GM21737 (cell line): ENCODE data around the gene NPHS2.

Source experiments
- ATAC-seq: cut with Tn5 transposase; IDR thresholded peaks from one replicate; pipeline ENCODE4 v1.9.1; 2021; ENCODE audit warnings: mild to moderate bottlenecking, moderate library complexity; ENCODE audit not compliant: unreplicated experiment

Gene NPHS2

DNA sequence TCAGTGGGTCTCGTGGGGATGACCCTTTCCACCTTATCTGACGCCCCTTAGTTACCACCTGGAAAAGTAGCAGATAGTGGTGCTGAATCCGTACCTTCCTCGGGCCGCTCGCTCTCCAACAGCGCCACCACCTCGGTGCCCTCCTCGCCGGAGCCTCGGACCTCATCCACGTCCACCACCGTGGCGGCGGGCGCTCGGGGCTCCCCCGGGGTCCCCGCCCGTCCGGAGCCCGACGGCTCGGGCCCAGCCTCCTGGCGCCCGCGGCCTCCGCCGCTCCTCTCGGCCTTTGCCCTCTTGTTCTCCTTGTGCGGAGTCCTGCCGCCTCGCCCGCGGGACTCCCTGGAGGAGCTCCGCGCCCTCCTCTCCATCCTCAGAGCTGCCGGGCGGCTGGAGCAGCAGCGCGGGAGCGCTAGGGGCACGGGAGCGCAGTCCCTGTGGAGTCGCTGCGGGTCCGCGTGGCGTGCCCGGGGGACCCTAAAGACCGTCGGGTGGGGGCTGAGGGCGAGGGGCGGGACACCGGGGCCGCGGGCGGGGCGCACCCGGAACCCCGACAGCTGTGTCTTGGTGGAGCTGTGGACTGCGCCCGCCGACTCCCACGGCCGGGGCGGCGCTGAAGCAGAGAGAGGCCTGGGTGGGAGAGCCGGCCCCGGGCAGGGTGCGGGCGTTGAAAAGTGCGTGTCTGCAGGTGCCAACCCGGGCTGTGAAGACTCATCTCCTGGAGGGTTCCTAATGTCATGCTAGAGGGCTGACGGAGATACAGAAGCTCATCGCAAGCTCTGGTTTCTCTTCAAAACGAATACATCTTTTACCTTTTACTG lies at the start of gene NPHS2:
NPHS2 (minus strand) TSS at position 452 of the 818 bp plus-strand sequence; CDS start at position 368, 84 bp downstream.
- no peak for ATAC-seq

DNA sequence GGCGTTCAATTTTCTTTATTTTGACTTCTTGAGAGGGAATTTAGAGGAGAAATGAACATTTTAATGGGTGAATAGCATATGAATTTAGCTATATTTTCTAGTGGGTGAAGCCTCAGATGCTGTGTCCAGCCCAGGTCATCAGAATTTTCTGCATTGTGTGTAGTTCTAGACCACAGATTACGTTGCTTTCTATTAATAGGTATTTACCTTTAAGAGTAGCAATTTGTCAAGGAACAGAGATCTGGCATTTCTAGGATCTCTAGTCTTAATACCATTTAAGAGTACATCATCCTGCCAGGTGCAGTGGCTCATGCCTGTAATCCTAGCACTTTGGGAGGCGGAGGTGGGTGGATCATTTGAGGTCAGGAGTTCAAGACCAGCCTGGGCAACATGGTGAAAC lies 36.6 kb upstream of the NPHS2 start:
- ATAC-seq: no peak

DNA sequence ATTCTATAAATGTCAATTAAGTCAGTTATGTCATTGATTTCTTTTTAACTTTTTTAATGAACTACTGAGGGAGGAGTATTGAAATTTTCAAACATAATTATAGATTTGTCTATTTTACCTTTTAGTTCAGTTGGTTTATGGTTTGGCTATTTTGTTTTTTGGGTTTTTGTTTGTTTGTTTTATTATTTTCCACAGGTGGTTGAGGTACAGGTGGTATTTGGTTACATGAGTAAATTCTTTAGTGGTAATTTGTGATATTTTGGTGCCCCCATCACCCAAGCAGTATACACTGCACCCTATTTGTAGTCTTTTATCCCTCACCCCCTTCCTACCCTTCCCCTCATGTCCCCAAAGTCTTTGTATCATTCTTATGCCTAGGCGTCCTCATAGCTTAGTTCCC lies 25.3 kb upstream of the NPHS2 start:
- no peak for ATAC-seq

DNA sequence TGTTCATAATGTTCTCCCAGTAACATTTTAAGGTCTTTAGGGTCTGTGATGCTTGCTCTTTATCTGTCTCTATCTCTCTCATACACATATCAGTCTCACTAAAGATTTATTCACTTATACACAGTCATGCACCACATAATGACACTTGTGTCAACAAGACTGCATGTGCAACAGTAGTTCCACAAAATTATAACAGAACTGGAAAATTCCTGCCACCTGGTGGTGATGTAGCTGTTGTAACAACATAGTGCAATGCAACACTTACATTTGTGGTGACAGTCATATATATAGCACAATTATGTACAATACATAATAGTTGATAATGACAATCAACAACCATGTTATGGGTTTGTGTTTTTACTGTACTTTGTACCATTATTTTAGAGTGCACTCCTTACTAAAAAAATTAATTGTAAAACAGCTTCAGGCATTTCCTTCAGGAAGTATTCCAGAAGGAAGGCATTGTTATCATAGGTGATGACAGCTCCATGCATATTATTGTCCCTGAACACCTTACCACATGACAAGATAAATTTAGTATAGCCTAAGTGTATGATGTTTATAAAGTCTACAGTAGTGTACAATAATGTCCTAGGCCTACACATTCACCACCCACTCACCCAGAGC lies 24.0 kb upstream of the NPHS2 start:
- ATAC-seq: no peak

DNA sequence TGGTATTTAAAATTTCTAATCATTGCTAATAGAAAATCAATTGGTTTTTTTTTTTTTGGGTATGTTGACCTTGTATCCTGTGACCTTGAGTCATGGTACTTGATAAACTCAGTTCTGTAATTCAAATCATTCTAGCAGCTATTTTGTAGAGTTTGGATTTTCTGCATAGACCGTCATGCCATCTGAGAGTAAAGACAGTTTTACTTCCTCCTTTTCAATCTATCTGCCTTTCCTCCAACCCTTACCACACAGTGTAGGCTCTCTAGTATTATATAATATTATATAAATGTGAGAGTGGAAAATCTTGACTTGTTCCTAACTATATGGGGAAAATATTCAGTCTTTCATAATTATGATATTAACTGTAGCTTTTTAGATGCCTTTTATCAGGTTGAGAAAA lies 22.9 kb upstream of the NPHS2 start:
- ATAC-seq: no peak

DNA sequence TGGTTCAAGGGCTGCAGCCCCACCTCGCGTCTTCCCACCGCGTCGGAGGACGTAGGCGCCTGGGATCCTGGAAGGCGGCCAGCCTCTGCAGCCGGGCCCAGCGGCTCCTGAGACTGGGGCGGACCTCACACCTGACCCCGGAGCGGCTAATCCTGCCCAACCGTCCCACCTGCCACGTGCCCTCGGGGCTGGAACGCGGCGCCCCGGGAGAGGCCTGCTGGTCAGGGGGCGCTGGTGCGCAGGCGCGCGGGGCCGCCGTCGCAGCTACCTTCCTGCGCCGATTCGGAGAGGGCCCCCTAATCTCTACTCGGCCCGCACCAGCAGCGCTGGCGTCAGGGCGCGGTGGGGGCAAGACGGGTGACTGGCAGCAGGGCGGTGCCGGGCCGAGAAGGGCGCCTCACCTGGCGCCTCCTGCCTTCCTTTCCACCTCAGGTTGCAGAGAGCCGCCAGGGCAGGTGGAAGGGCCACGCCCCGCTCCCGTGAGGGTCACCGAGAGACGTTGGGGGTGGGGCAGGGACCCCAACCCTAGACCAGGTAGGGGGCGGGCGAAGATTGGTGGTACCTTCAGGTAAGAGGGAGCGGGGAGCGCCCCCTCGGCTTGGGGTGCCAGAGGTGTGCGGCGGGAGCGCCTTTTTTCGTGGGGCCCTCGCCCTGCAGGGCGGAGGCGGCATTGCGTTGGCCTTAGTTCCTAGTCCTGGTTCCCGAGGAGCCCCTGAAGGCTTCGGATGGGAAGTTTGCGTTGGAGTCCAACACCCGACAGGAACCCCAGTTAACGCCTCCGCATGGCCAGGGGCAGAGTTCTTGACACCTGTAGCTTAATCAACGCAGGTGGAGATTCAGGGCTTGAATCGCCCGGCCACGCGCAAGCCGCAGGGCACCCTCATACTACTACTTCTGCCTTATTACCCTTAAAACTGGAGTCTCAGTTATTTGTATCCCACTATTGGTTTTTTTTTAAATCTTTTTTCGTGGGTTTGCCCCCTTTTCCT lies 16.1 kb upstream of the NPHS2 start, which contains the start of gene TDRD5:
TDRD5 (plus strand) TSS at position 241 of the 989 bp plus-strand sequence. CDS start 784 bp downstream, outside the sequence.
- ATAC-seq: no peak

DNA sequence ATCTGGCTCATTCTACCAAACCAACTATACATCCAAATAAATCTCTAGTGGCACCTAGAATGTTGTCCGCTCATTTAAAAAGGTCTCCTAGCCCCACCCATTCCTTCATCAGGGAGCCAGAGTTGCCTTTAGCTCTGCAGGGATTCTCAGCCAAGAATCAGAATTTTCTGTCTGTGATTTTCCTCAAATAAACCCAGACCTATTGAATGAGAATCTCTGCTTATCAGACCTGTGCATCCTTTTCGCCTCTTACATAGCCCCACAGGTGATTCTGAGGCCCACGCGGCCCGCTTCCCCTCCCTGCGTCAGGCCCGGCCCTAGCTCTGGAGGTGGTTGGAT lies 15.5 kb upstream of the NPHS2 start:
- ATAC-seq: no peak

DNA sequence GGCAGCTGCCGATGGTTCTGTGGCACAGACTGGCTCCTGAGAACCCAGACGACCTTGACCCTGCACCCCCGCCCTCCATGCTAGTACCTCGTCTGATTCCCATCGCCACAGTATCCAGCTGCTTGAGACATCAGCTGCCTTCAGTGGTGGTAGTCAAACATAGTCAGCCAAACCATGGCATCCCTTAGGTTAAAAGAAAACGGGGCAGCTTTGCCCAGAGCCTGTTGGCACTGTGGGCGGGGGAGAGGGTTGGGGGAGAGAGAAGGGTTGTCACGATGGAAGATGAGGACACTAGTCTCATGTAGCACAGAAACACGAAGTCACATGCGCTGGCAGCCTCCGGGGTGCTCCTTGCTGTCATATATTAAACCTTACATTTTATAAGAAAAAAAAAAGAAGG lies 14.9 kb upstream of the NPHS2 start:
- no peak for ATAC-seq

DNA sequence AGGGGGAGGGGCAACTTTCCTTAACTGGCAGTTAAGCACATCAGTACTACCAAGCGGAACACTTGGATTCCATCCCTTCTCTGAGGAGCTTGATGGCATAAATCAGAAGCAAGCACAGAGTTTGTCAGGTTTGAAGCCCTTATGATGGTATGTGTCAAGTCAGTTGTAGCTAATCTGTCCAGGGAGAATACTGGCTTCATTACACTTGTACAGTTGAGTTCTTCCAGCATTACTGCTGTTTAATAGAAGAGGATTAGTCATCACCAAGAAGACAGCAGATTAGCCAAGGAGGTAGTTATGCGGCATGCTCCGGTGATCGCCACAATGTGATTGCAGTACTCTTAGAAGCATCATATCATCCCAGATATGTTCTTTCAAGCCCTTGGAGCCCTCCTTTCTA lies 13.8 kb upstream of the NPHS2 start:
- no peak for ATAC-seq

DNA sequence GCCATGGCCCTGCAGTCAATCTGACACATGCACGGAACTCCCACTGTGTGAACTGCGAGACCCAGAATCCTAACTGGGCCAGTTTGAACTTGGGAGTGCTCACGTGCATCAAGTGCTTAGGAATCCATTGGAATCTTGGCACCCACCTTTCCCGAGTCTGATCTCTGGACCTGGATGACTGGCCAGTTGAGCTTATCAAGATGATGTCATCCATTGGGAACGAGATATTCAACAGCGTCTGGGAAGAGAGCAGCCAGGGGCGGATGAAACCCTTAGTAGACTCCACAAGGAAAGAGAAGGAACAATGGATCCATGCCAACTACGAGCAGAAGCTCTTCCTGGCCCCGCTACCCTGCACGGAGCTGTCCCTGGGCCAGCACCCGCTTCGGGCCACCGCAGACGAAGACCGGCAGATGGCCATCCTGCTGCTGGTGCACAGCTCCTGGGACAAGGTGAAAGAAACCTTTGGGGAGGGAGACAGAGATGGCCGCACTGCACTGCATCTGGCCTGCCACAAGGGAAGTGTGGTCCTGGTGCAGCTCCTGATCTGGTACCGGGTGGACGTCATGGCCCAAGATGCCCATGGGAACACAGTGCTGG lies 12.8 kb upstream of the NPHS2 start:
- ATAC-seq: no peak

DNA sequence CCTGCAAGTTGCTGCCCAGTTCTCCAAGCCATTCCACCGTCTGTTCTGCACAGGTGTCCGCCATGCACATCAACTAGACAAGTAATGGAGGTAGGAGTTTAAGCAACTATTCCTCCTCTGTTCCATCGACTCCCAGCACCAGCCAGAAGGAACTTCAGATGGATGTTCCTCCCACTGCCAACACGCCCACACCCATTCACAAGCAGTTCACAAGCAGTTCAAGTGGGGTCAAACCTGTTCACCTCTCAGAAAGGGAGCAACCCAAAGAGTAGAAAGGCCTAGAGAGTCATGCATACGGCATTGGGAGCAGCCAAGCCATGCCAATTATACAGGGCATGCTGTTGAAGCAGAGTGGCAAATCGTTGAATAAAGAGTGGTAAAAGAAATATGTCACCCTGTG lies 11.6 kb upstream of the NPHS2 start:
- ATAC-seq: no peak

DNA sequence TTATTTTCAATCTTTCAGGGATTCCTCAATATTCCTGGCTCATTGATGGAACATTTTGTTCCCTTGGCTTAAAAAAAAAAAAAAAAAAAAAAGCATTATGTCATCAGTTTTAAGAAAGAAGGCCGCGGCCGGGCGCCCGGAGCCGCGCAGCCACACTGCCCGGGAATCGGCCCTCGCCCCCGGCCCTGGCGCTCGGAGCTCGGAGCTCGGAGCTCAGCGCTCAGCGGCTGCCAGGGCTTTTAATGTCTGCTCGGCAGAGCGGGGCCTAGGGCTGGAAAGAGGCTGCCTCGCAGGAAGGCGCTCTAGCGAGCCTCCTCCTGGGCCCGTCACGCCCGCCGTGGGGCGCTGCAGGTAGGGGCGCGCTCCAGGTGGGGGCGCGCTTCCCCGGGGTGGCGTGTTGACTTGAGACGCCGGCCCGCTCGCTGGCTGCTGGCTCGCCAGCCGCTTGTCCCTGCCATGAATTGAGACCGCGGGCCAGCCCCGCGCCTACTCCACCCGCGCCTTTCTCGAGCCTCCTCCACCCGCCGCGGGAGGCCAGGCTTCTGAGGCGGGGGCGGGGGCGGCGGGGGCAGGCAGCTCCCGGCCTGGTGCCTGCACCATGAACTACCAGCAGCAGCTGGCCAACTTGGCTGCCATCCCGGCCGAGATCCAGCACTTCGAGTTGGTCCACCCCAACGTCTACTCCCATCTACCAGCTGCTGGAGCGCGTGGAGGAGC lies 10.5 kb upstream of the NPHS2 start:
- no peak for ATAC-seq

DNA sequence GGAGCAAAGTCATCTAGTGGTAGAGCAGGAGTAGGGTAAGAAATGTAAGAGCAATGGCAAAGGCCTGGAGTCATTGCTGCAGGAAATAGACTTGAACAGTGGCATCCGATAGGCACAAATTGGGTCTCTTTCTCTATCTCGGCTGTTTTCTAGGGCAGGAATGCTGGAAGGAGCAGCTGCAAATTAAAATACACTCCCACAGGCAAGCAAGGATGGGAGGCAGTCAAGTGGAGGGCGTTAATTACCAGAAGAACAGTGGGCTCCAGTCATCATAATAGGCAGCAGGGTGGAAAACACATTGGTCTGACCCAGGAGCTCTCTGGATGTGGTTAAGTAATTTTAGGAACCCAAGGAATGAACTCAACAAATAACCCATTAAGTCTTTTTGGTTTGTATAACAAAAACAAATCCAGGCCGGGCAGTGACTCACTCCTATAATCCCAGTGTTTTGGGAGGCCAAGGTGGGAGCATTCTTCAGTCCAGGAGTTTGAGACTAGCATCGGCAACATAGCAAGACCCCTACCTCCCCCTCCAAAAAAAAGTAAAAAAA lies 8.1 kb upstream of the NPHS2 start:
- ATAC-seq: no peak

DNA sequence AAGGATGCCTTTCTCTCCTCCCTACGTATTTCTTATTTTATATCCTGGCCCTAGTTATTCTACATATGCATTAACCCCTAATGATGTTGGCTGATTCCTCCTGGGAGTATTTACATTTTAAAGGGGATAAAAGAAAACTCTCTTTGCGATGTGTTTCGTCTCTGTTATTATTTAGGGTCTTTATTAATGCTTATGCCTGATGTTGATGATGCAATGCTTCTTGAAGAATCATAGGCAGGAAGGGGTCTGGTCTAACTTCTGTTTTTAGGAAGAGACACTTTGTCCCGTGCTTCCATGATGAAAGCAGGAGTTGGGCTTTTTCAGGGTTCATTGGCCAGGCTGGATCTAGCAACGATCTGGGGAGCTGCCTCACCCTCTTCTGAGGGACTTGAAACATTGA lies 761 bp upstream of the NPHS2 start:
- ATAC-seq: no peak

DNA sequence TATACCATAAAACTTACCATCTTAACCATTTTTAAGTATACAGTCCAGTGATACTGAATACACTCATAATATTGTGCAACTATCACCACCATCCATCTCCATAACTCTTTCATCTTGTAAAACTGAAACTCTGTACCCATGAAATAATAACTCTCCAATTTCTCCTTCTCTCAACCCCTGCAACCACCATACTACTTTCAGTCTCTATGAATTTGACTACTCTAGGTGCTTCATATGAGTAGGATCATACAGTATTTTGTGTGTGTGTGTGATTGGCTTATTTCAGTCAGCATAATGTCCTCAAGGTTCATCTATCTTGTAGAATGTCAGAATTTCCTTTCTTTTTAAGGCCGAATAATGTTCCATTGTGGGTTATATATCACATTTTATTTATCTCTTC lies 17.7 kb downstream of the NPHS2 start:
- ATAC-seq: no peak

DNA sequence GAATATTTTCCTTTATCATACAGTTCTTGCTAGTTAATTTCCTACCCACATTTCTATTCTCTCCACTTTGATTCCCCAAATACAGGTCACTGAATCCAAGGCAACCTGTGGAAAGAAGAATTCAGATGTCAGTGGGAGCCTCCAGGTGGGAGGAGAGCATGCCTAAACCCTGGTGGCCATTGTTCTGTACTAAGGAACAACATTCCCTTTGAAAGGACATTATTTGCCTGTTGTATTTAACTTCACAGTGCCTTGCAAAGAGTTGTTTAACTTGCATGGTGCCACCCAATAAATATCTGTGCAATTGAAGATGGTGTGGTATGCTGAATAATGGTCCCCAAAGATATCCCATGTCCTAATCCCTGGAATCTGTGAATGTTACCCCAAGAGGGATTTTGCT lies 21.3 kb downstream of the NPHS2 start:
- ATAC-seq: no peak

DNA sequence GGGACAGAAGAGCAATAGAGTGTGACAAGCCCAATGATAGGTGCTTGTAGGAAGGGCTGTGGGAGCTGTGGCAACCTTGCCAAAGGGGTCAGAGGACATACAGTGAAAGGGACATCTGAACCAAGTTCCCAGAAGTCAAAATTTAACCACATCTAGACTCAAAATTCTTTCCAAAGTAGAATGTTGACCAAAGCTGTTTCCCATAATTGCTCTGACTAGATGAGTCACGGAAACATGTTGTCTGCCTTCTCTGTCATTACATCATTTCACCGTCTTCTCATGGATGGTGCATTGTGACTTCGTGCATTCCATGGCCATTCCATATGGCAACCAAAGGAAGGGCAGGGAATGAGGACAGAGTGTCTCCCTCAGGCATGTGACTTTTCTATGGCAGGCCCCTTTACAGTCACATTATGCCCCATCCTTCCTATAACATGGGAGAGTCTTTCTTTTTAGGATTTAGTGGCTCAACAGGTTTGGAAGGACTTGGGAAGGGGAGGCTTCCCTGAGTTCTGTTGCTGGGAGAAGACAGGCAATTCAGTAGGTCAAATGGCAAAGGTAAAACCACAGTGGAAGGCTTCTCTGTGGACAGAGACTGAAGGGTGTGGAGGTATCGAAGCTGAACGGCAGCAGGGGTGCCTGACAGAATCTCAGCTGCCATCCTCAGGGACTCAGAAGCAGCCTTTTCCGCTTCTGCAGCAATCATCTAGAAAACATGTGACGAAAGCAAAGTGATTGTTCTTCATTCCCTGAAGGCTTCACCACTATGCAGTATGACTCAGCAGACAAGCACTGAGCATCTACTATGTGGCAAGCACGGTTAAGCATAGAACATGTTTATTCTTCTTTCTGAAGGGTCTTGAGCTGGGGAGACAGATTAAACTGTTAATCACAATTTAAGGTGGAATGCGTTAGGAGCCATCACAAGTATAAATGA lies 24.7 kb downstream of the NPHS2 start:
- ATAC-seq: no peak

DNA sequence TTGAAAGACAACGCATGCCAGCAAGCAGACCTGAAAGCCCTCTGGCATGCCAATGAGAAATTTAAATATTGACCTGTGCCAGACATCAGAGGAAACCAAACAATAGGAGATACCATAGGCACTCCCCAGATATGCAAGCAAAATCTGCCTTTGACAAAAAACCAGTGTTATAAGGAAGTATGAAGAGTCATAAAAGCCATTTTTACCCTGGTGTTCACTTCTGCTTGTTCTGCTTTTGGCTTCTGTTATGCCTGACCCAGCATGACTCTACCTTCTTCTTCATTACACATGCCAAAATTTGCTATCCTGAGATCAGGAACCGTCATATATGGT lies 26.4 kb downstream of the NPHS2 start:
- no peak for ATAC-seq
